ENCODE results near the gene PEMT. TPM values are rescaled to one million over a fixed set of nuclear protein-coding genes. Genes with fewer than 3 reads are reported as not detected.

PEMT gene
- total and polyA plus RNA-seq, 2 of the 4 experiments (the other 2 are of a cell fraction): 23.3 to 49.5 TPM

DNA sequence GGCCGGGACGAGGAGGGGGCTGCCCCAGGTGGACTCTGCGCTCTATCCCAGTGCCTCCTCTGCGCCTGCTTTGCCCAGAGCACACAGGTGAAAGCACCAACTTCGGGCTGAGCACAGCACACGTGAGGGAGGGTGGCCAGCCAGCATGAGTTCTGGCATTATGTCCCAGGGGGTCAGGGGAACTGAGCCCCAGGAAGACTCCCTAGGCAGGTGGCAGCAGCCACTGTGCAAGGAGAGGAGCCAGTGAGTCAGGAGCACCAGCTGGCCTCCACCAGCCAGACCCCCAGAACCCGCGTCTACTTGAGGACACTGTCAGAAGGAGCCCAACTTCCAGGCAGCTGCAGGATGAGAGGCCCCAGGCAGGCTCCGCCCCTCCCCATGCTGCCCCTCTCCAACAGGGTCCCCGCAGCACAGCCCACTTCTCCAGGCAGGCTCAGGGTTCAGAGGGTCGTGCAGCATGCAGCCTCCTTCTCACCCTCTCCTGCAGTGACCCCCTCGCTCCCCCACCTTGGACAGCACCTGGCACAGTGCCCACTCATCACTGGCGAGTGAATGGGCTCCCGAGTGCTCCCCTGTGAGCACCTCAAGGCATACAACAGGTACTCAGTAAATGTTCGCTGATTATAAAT lies 51.1 kb downstream of the PEMT start:
- Histone ChIP-seq H2AFZ (replicated peaks; ENCODE audit: low read length, poor library complexity) (no peak overlapping the region), H3K9ac (ENCODE audit: low read depth, low read length) (no peak overlapping the region), H3K79me1 (ENCODE audit: low read depth in 1 of 2, low read length in 2 of 2) (no peaks in the 10 kb centered on the region), H3K9me3 (ENCODE audit: control insufficient read depth, insufficient read depth, low read length) (no peaks in the 10 kb centered on the region), H3K4me2 (ENCODE audit: low read depth, low read length) (no peak overlapping the region), H4K91ac (ENCODE audit: insufficient read depth, low read depth, low read length) (no peak overlapping the region), H4K5ac (ENCODE audit: low read depth, low read length) (no peak overlapping the region), H4K20me1 (ENCODE audit: insufficient read depth, low read length) (no peaks in the 10 kb centered on the region; the same call in 1 of the 2 replicates), H3K18ac (ENCODE audit: low read depth, low read length) (no peak overlapping the region), H2AK5ac (ENCODE audit: low read depth, low read length) (no peak overlapping the region), H3K14ac (replicated peaks; ENCODE audit: low read depth, low read length) (no peak overlapping the region), H3K27ac (ENCODE audit: insufficient read depth, low read length) (no peak overlapping the region), H3K4me3 (ENCODE audit: insufficient read depth, low read depth, low read length) (no peak overlapping the region), H3K9me1 (ENCODE audit: insufficient read depth, low read length) (peaks cover 9% of the 10 kb centered on the region), H3K27me3 (ENCODE audit: control insufficient read depth, insufficient read depth, low read length) (no peaks in the 10 kb centered on the region), H2BK5ac (ENCODE audit: low read depth, low read length, poor library complexity, severe bottlenecking) (no peak overlapping the region), H3K23ac (ENCODE audit: low read depth, low read length) (no peak overlapping the region), H2BK120ac (ENCODE audit: low read depth, low read length) (no peak overlapping the region), H3K36me3 (ENCODE audit: control insufficient read depth, insufficient read depth, low read length) (no peaks in the 10 kb centered on the region), H2BK20ac (ENCODE audit: low read depth, low read length) (no peak overlapping the region), H3K56ac (ENCODE audit: extremely low read depth, insufficient read depth, low read length) (no peak overlapping the region), H2BK15ac (ENCODE audit: low read depth, low read length) (no peak overlapping the region), H3K4ac (ENCODE audit: low read depth, low read length) (no peak overlapping the region), H4K8ac (ENCODE audit: low read depth in 2 of 2, low read length in 2 of 2) (no peak overlapping the region), H3K4me1 (ENCODE audit: control insufficient read depth, insufficient read depth, low read length) (peaks cover 11% of the 10 kb centered on the region; the same call in 1 of the 2 replicates), H2AK9ac (replicated peaks; ENCODE audit: low read depth, low read length, poor library complexity) (no peak overlapping the region)
- DNase-seq: no peak
- TF ChIP-seq RAD21 (IDR thresholded peaks at IDR 0.05; ENCODE audit: low read length): no peak
- POLR2A ChIA-PET (ENCODE audit: unreplicated experiment): no interaction called here
- CTCF ChIA-PET: no interaction called here
- in situ Hi-C loops (cut with MboI; ENCODE audit: low sequenced_read_pairs) (no loop called here), dilution Hi-C loops (cut with HindIII; ENCODE audit: low sequenced_read_pairs, unreplicated experiment) (no loop called here), intact Hi-C loops (cut with micrococcal nuclease) (no loop called here)
- ATAC-seq (ENCODE audit: low read depth): no peak
- BruUV-seq (replicated peaks): no TSS peak
- 66% methylated on average over 6 of the region's 15 CpGs; no CpG with 5 or more reads in 1 of the 2 experiments for WGBS, 2 experiments (ENCODE audit: extremely low coverage in 2 of 2, insufficient read length in 1 of 2)

All from IMR-90 (cell line).